GM23338 (cell line): ENCODE measurements around the gene IQGAP2. TPM values are rescaled to one million over a fixed set of nuclear protein-coding genes. Genes with fewer than 3 reads are reported as not detected.

ENCODE experiments used
- ATAC-seq: fragments of 200-7000 bp; cut with Tn5 transposase; 3 replicates; pipeline ENCODE4 v1.9.1; 2020
- DNase-seq: peaks from one replicate; pipeline ENCODE4 v3.0.0-alpha.2; 2015; ENCODE audit warnings: low spot score
- H2AFZ ChIP-seq: fragments of 200-600 bp; sonication (generic); 2 replicates; pipeline ENCODE4 v1.8.0; 2016; ENCODE audit warnings: antibody characterized with exemption, mild to moderate bottlenecking, moderate library complexity
- H3F3A ChIP-seq: fragments of 200-600 bp; sonication (generic); replicated peaks from 2 replicates; pipeline ENCODE4 v1.8.0; 2017; ENCODE audit warnings: antibody characterized with exemption, mixed run types, low read depth
- H3K27ac ChIP-seq: fragments of 200-600 bp; sonication (generic); 2 replicates; pipeline ENCODE4 v1.6.1; 2016; ENCODE audit warnings: low read depth
- H3K27me3 ChIP-seq: fragments of 200-600 bp; sonication (generic); 2 replicates; pipeline ENCODE4 v1.8.0; 2016; ENCODE audit warnings: mild to moderate bottlenecking, mixed run types, moderate library complexity; ENCODE audit not compliant: insufficient read depth
- H3K36me3 ChIP-seq: fragments of 200-600 bp; sonication (generic); 2 replicates; pipeline ENCODE4 v1.8.0; 2016; ENCODE audit warnings: mild to moderate bottlenecking; ENCODE audit not compliant: insufficient read depth
- H3K4me1 ChIP-seq: fragments of 200-600 bp; sonication (generic); 2 replicates; pipeline ENCODE4 v1.8.0; 2016; ENCODE audit warnings: mild to moderate bottlenecking, moderate library complexity; ENCODE audit not compliant: insufficient read depth
- H3K4me2 ChIP-seq: fragments of 200-600 bp; sonication (generic); 2 replicates; pipeline ENCODE4 v1.7.1; 2017; ENCODE audit warnings: mixed run types
- H3K4me3 ChIP-seq: fragments of 200-600 bp; sonication (generic); 2 replicates; pipeline ENCODE4 v1.6.1; 2016; ENCODE audit warnings: mixed run types
- H3K79me2 ChIP-seq: fragments of 200-600 bp; sonication (generic); replicated peaks from 2 replicates; pipeline ENCODE4 v1.8.0; 2017; ENCODE audit warnings: mild to moderate bottlenecking; ENCODE audit not compliant: insufficient read depth
- H3K9me2 ChIP-seq: fragments of 200-600 bp; sonication (generic); 2 replicates; pipeline ENCODE4 v1.8.0; 2017; ENCODE audit not compliant: insufficient read depth
- H4K20me1 ChIP-seq: fragments of 200-600 bp; sonication (generic); replicated peaks from 2 replicates; pipeline ENCODE4 v1.8.0; 2017; ENCODE audit warnings: mild to moderate bottlenecking; ENCODE audit not compliant: insufficient read depth
- H3K27ac Mint-ChIP-seq: 2 replicates; pipeline ENCODE4 v1.8.0; 2020; ENCODE audit warnings: inconsistent platforms, mild to moderate bottlenecking, moderate library complexity, mixed read lengths
- H3K27me3 Mint-ChIP-seq: 3 replicates; pipeline ENCODE4 v1.8.0; 2022; ENCODE audit warnings: low read depth, mild to moderate bottlenecking, moderate library complexity, mixed read lengths, inconsistent platforms; ENCODE audit not compliant: insufficient read depth, poor library complexity
- H3K36me3 Mint-ChIP-seq: 3 replicates; pipeline ENCODE4 v1.8.0; 2021; ENCODE audit warnings: low read depth, mild to moderate bottlenecking, inconsistent platforms, moderate library complexity, mixed read lengths
- H3K4me1 Mint-ChIP-seq: 3 replicates; pipeline ENCODE4 v1.8.0; 2020; ENCODE audit warnings: mild to moderate bottlenecking, inconsistent platforms, mixed read lengths
- H3K4me3 Mint-ChIP-seq: 3 replicates; pipeline ENCODE4 v1.8.0; 2021; ENCODE audit warnings: moderate library complexity, mild to moderate bottlenecking, inconsistent platforms, mixed read lengths
- H3K9me3 Mint-ChIP-seq: 3 replicates; pipeline ENCODE4 v1.8.0; 2020; ENCODE audit warnings: moderate library complexity, mild to moderate bottlenecking, inconsistent platforms, mixed read lengths
- CTCF ChIP-seq, 2 experiments: fragments of 200-600 bp in 1 of 2; sonication (generic) in 1 of 2; conservative IDR thresholded peaks; 2 replicates each; pipeline versions ENCODE4 v1.5.1 to v1.6.1; 2016 to 2017; ENCODE audit warnings: antibody characterized with exemption in 2 of 2, low read depth in 2 of 2, mild to moderate bottlenecking in 2 of 2, moderate library complexity in 1 of 2
- EZH2 ChIP-seq: fragments of 200-600 bp; sonication (generic); IDR thresholded peaks from one replicate; pipeline ENCODE4 v1.8.0; 2017; ENCODE audit warnings: antibody characterized with exemption, mild to moderate bottlenecking, low read depth; ENCODE audit not compliant: unreplicated experiment
- EZH2phosphoT487 ChIP-seq: fragments of 200-600 bp; sonication (generic); IDR thresholded peaks from one replicate; pipeline ENCODE4 v1.8.1; 2018; ENCODE audit warnings: antibody characterized with exemption; ENCODE audit not compliant: unreplicated experiment
- ZNF462 ChIP-seq: fragments of 250-450 bp; sonication (Bioruptor Pico); IDR thresholded peaks from 2 replicates; pipeline ENCODE4 v1.5.0; 2020; ENCODE audit warnings: mild to moderate bottlenecking, moderate library complexity
- polyA plus RNA-seq: library from polyadenylated mRNA; unstranded; fragments of >200 nt; fragmentation: Nextera tagmentation; extraction: Ambion mirVana; gene quantifications from 2 replicates; pipeline ENCODE4 v1.2.1, GENCODE V29; 2016
- total RNA-seq: library from RNA; depleted of rRNA; stranded (reverse); fragments of >200 nt; shearing (Covaris generic); gene quantifications from 2 replicates; pipeline ENCODE4 v1.2.3, GENCODE V29; 2014

Gene IQGAP2
- total and polyA plus RNA-seq, 2 experiments from 2014 or later = 60.0 to 86.5 TPM

- Histone ChIP-seq H3K9me2 (peaks cover 3% of the 10 kb centered on the region; the same call in 1 of the 2 replicates), H3K79me2 (peaks cover 12% of the 10 kb centered on the region), H4K20me1 (0 out of 2 replicates have a peak, but pooled peaks cover 3% of the 10 kb centered on the region), H3K4me2 (0 out of 2 replicates have a peak overlapping the region, but pooled peaks have one; percentile 24), H2AFZ (no peak overlapping the region), H3K4me1 (peaks cover 23% of the 10 kb centered on the region), H3K27ac (peak overlapping the region; percentile 68), H3F3A (no peaks in the 10 kb centered on the region), H3K27me3 (no peaks in the 10 kb centered on the region), H3K36me3 (no peaks in the 10 kb centered on the region), H3K4me3 (no peak overlapping the region)
- Mint-ChIP-seq H3K27ac (peak overlapping the region; percentile 45; the same call in 1 of the 2 replicates), H3K36me3 (peaks cover 6% of the 10 kb centered on the region), H3K27me3 (no peaks in the 10 kb centered on the region), H3K4me1 (peaks cover 21% of the 10 kb centered on the region), H3K9me3 (no peaks in the 10 kb centered on the region), H3K4me3 (no peak overlapping the region)
- ATAC-seq = no peak
- TF ChIP-seq ZNF462 (CRISPR knock-in tag) = no peak
- TF ChIP-seq EZH2phosphoT487 = no peak
- TF ChIP-seq CTCF (conservative IDR thresholded peaks at IDR 0.05; ENCODE audit: low read depth in 2 of 2) = no peak
- TF ChIP-seq EZH2 = no peak
- no peak for DNase-seq
Observed at GRCh38 chr5:76446776-76447175, 43.7 kb downstream of the IQGAP2 start.
